Effector memory CD4-positive, alpha-beta T cell (primary cell): ENCODE data around the gene CFAP45.

ENCODE experiments used
- DNase-seq, 3 donors: peaks; one replicate each; pipeline ENCODE4 v3.0.0-alpha.2; 2020
- H3K27ac ChIP-seq: 2 replicates; pipeline ENCODE4 v1.7.0; 2013; ENCODE audit warnings: mild to moderate bottlenecking, low read length, moderate library complexity; ENCODE audit not compliant: insufficient read depth, poor library complexity, severe bottlenecking
- H3K27me3 ChIP-seq: replicated peaks from 2 replicates; pipeline ENCODE4 v1.7.0; 2013; ENCODE audit warnings: mild to moderate bottlenecking, low read length; ENCODE audit not compliant: insufficient read depth, control insufficient read depth, poor library complexity, severe bottlenecking
- H3K36me3 ChIP-seq: 2 replicates; pipeline ENCODE4 v1.7.0; 2013; ENCODE audit warnings: mild to moderate bottlenecking, low read length, moderate library complexity; ENCODE audit not compliant: control insufficient read depth, insufficient read depth
- H3K4me1 ChIP-seq: 2 replicates; pipeline ENCODE4 v1.7.0; 2013; ENCODE audit warnings: low read length, mild to moderate bottlenecking; ENCODE audit not compliant: control insufficient read depth, insufficient read depth, poor library complexity, severe bottlenecking
- H3K4me3 ChIP-seq: 2 replicates; pipeline ENCODE4 v1.7.0; 2013; ENCODE audit warnings: low read length, low read depth, mild to moderate bottlenecking; ENCODE audit not compliant: insufficient read depth, poor library complexity, severe bottlenecking
- H3K9me3 ChIP-seq: 2 replicates; pipeline ENCODE4 v1.7.0; 2013; ENCODE audit warnings: mild to moderate bottlenecking, low read length, moderate library complexity; ENCODE audit not compliant: control insufficient read depth

Gene CFAP45

DNA sequence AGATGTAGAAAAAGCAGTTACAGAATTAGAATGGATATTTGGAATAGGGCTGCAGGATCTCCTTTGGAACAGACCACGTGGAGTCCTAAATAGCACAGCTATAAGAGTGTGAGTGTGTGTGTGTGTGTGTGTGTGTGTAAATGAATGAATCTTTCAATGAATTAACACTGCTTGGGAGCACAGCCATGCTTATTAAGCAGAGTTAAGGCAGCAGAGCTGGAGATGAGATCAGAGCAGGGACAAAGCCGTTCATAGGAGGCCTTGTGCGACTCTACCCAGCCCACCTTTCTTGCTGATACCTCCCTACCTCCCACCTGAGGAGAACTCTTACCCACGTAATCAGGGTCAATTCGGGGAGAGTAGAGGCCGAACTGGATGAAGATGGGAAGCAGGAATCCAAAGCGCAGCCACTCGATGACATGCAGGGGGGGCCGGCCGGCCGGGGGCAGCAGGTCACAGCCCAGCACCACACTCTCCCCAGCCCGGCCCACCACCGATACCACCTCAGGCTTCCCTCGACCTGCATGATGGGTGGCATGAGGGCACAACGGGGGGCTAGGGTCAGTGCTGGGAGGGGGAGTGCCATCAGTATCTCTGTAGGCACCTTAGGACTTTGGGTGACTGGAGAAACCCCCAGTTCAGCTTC, 42.8 kb upstream of the CFAP45 start:
- Histone ChIP-seq H3K36me3 (no peaks in the 10 kb centered on the region), H3K4me1 (peaks cover 9% of the 10 kb centered on the region), H3K27ac (no peak overlapping the region), H3K4me3 (no peak overlapping the region), H3K9me3 (no peaks in the 10 kb centered on the region), H3K27me3 (peaks cover 21% of the 10 kb centered on the region)
- DNase-seq, result no peak

DNA sequence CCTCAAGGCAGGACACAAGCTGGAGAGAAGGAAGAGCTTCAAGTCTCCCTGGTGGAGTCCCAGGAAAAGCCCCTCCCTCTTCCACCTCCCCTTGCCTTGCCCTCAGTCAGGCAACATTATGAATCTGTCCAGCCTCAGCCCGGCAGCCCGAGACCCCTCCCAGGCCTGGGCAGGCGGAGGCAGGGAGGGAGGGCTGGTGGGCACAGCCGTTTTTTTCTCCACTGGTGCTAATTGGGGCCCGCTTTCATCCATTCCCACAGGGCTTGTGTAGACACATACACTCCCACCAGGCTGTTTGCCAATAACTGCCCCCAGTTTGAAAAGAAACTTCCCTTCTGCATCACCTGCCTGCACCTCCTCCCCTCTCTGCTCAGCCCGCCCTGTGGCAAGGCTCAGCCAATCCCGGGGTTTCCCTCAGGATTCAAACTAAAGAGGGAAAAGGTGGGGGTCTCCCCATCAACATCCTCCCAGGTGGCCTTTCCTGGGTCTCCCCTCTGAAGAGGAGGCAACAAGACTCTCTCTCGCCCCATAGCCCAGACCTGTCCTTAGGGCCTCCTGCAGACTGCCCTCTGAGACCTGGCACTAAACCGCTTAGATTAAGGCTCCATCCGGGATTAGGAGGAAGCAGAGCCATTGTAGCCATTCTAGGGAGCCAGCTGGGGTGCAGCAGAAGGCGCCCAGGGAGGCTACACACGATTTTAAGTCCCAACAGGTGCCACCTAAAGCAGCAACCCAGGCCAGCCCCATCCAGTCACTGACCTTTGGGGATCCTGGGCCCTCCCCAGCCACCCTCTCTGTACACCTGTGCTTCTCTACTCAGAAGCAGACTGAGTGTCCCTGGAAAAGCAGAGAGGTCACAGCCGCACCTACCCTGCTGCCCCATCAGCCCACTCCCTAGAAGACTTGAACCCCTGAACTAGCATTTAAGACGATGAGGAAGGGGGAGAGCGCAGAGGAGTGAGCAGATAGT, 41.9 kb upstream of the CFAP45 start:
- Histone ChIP-seq H3K27ac (no peak overlapping the region), H3K36me3 (no peaks in the 10 kb centered on the region), H3K4me1 (peaks cover 9% of the 10 kb centered on the region), H3K9me3 (no peaks in the 10 kb centered on the region), H3K27me3 (peaks cover 21% of the 10 kb centered on the region), H3K4me3 (no peak overlapping the region)
- DNase-seq, result no peak

- H3K27me3 ChIP-seq, result peaks cover 21% of the 10 kb centered on the region
- no peak overlapping the region for H3K4me3 ChIP-seq
- no peak overlapping the region for H3K27ac ChIP-seq
- no peaks in the 10 kb centered on the region for H3K36me3 ChIP-seq
- H3K4me1 ChIP-seq, result peaks cover 14% of the 10 kb centered on the region
- DNase-seq, result no peak
- no peaks in the 10 kb centered on the region for H3K9me3 ChIP-seq
Measured at GRCh38 chr1:159941141-159941540, 41.2 kb upstream of the CFAP45 start.

- Histone ChIP-seq H3K27me3 (peaks cover 14% of the 10 kb centered on the region), H3K4me3 (no peak overlapping the region), H3K9me3 (no peaks in the 10 kb centered on the region), H3K36me3 (no peaks in the 10 kb centered on the region), H3K27ac (no peak overlapping the region), H3K4me1 (peaks cover 11% of the 10 kb centered on the region)
- DNase-seq, result no peak
Measured at GRCh38 chr1:159940006-159940620, 40.1 kb upstream of the CFAP45 start.

- H3K4me1 ChIP-seq, result peaks cover 6% of the 10 kb centered on the region
- no peak for DNase-seq
- H3K36me3 ChIP-seq, result no peaks in the 10 kb centered on the region
- peaks cover 10% of the 10 kb centered on the region for H3K27me3 ChIP-seq
- H3K9me3 ChIP-seq, result no peaks in the 10 kb centered on the region
- H3K4me3 ChIP-seq, result no peak overlapping the region
- no peak overlapping the region for H3K27ac ChIP-seq
Measured at GRCh38 chr1:159939678-159940002, 39.7 kb upstream of the CFAP45 start.

DNA sequence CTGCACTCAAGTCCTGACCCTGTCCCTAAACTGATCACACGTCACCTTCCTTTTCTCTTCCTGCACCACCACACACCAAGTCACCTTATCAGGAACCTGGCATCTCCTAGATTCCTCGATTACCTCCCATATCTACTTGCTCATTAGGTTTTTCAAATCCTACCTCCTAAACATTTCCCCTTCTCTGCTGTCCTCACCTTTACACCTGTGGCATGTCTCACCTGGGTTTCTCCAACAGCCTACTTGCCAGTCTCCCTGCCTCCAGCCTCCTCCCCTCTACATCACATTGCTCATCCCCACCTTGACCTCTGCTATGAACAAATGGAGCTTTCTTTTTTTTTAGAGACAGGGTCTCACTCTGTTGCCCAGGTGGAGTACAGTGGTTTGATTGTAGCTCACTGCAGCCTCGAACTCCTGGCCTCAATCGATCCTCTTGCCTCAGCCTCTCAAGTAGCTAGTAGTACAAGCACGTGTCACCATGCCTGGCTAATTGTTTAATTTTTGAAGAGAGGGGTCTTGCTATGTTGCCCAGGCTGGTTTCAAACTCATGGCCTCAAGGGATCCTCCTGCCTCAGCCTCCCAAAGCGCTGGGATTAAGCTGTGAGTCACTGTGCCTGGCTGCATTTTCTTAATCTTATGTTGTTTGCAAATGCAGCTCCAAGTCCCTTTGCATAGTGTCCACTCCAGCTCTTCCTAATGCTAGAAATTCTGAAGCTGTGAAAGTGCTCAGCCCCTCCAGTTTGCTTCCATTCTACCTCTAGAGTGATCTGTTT, 39.1 kb upstream of the CFAP45 start:
- H3K9me3 ChIP-seq, result no peaks in the 10 kb centered on the region
- H3K27me3 ChIP-seq, result peaks cover 4% of the 10 kb centered on the region
- H3K4me1 ChIP-seq, result peaks cover 6% of the 10 kb centered on the region
- H3K4me3 ChIP-seq, result no peak overlapping the region
- no peaks in the 10 kb centered on the region for H3K36me3 ChIP-seq
- no peak overlapping the region for H3K27ac ChIP-seq
- DNase-seq, result no peak

- DNase-seq, result no peak
- H3K9me3 ChIP-seq, result no peaks in the 10 kb centered on the region
- H3K27ac ChIP-seq, result no peak overlapping the region
- H3K36me3 ChIP-seq, result no peaks in the 10 kb centered on the region
- H3K4me1 ChIP-seq, result peaks cover 6% of the 10 kb centered on the region
- no peaks in the 10 kb centered on the region for H3K27me3 ChIP-seq
- H3K4me3 ChIP-seq, result no peak overlapping the region
Measured at GRCh38 chr1:159938211-159938852, 38.4 kb upstream of the CFAP45 start.

DNA sequence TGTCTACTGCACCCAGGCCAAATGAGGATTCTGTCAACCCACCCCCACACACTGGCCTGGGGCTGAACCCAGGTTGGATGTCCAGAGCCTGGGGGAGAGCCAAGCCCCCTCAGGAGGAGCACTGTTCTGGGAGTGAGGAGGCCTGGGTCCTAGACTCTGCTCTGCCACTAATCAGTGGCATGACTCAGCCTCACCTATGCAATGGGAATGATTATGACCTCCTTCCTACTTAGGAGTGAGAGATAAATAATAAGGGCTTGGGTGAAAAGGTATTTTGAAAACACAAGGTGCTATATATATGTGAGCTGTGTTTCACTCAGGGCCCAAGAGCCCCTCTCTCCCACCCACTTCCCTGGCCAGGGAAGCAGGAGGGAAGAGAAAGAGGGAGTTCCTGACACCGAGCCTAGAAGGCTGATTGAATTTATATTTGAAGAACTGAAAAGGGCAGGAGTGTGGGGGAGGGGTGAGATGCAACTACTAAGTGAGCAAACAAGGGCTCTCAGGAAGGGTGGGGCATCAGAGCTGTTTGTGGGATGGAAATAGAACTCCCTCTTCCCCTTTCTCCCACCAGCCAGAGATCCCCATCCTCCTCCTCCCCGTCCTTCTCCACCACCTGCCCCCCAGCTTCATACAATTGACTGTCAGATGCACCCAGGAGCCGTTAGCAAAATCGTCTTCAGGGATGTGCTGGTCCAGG, 37.2 kb upstream of the CFAP45 start:
- Histone ChIP-seq H3K36me3 (no peaks in the 10 kb centered on the region), H3K4me3 (no peak overlapping the region), H3K27me3 (no peaks in the 10 kb centered on the region), H3K9me3 (no peaks in the 10 kb centered on the region), H3K27ac (no peak overlapping the region), H3K4me1 (peaks cover 6% of the 10 kb centered on the region)
- no peak for DNase-seq

GRCh38 chr1:159936273-159936904, 36.4 kb upstream of the CFAP45 start:
- DNase-seq, result peak; percentile 66 to 72 (median 67)
- no peak overlapping the region for H3K27ac ChIP-seq
- no peaks in the 10 kb centered on the region for H3K9me3 ChIP-seq
- H3K27me3 ChIP-seq, result no peaks in the 10 kb centered on the region
- no peaks in the 10 kb centered on the region for H3K36me3 ChIP-seq
- H3K4me3 ChIP-seq, result no peak overlapping the region
- peaks cover 6% of the 10 kb centered on the region for H3K4me1 ChIP-seq
